Spleen (tissue), 11 donors: ENCODE results near the gene SEPTIN12. TPM values are rescaled to one million over a fixed set of nuclear protein-coding genes. Genes with fewer than 3 reads are reported as not detected.

Source experiments
- DNase-seq: peaks from one replicate; pipeline ENCODE4 v3.0.0-alpha.2; 2020
- H3K27ac ChIP-seq, 8 donors: fragments of 200-600 bp; sonication (generic) in 7 of 8; 1 replicate in 4 of 8; 2 replicates in 4 of 8; pipeline versions ENCODE4 v1.5.0 to v1.8.0; 2016 to 2021; ENCODE audit warnings: inconsistent platforms in 4 of 8, mild to moderate bottlenecking in 4 of 8, moderate library complexity in 1 of 8
- H3K27me3 ChIP-seq, 7 donors: fragments of 200-600 bp; sonication (generic) in 6 of 7; replicated peaks in 1 of 7; 1 replicate in 4 of 7; 2 replicates in 3 of 7; pipeline versions ENCODE4 v1.5.0 to v1.8.0; 2016 to 2021; ENCODE audit warnings: inconsistent platforms in 3 of 7, mild to moderate bottlenecking in 1 of 7
- H3K36me3 ChIP-seq, 6 donors: fragments of 200-600 bp; sonication (generic) in 5 of 6; 1 replicate in 4 of 6; 2 replicates in 2 of 6; pipeline versions ENCODE4 v1.5.0 to v1.8.0; 2016 to 2021; ENCODE audit warnings: inconsistent platforms in 2 of 6
- H3K4me1 ChIP-seq, 6 donors: fragments of 200-600 bp; sonication (generic) in 5 of 6; 1 replicate in 3 of 6; 2 replicates in 3 of 6; pipeline versions ENCODE4 v1.5.0 to v1.8.0; 2016 to 2021; ENCODE audit warnings: inconsistent platforms in 3 of 6
- H3K4me3 ChIP-seq, 8 donors: fragments of 200-600 bp; sonication (generic) in 7 of 8; 1 replicate in 4 of 8; 2 replicates in 4 of 8; pipeline versions ENCODE4 v1.5.0 to v1.8.0; 2016 to 2021; ENCODE audit warnings: inconsistent platforms in 4 of 8, mild to moderate bottlenecking in 4 of 8, moderate library complexity in 2 of 8
- H3K9me3 ChIP-seq, 8 donors: fragments of 200-600 bp; sonication (generic) in 7 of 8; 1 replicate in 4 of 8; 2 replicates in 4 of 8; pipeline versions ENCODE4 v1.5.0 to v1.8.0; 2016 to 2021; ENCODE audit warnings: inconsistent platforms in 4 of 8
- CTCF ChIP-seq, 11 experiments: fragments of 200-600 bp in 7 of 11; fragments of 450-650 bp in 4 of 11; sonication (generic) in 4 of 11; IDR thresholded peaks in 8 of 11; conservative IDR thresholded peaks in 3 of 11; 1 replicate in 7 of 11; 2 replicates in 4 of 11; pipeline versions ENCODE4 v1.4.0 to v1.8.0; 2016 to 2021; ENCODE audit warnings: antibody characterized with exemption in 11 of 11, inconsistent platforms in 4 of 11, mild to moderate bottlenecking in 1 of 11
- POLR2A ChIP-seq, 3 donors: fragments of 450-650 bp; IDR thresholded peaks; one replicate each; pipeline ENCODE4 v1.5.1; 2017; ENCODE audit warnings: antibody characterized with exemption in 3 of 3, mild to moderate bottlenecking in 1 of 3
- POLR2AphosphoS5 ChIP-seq, 3 donors: sonication (generic); formaldehyde crosslinking; IDR thresholded peaks; one replicate each; pipeline ENCODE4 v1.5.1; 2017; ENCODE audit warnings: antibody characterized with exemption in 3 of 3
- WGBS, 5 donors: extraction: QIAGEN DNeasy Blood & Tissue Kit in 3 of 5; methylation state at CpG; one replicate each; pipeline versions ENCODE4 v1.1.5 to v1.1.7; 2013 to 2018; 5-methylcytosine and 5-hydroxymethylcytosine counted together
- intact Hi-C: fragments of 100-400 bp; cut with DNase I; formaldehyde crosslinking; loops from one replicate; pipeline ENCODE4 v1.15.0; 2023; ENCODE audit warnings: low total_unique reads
- polyA plus RNA-seq, 3 donors: library from polyadenylated mRNA; stranded (reverse); fragments of 200-250 nt; gene quantifications; one replicate each; pipeline ENCODE4 v1.2.1, GENCODE V29; 2013
- total RNA-seq, 7 donors: library from RNA; depleted of rRNA in 3 of 7; stranded (reverse); fragments of >200 nt in 3 of 7; fragmentation: NEBNext Ultra II Directional in 4 of 7; extraction: Animal tissue kit (Norgen Biotek cat#: 25700) in 4 of 7; gene quantifications; one replicate each; pipeline versions ENCODE4 v1.1.0 to v1.2.1, GENCODE V29; 2016 to 2021
- donor health status: healthy with polysubstance abuse.
- donor health status: DM: no; HTN: no; CAD: no; lungs with moderate emphysema.
- donor health status: DM: no; HTN: no; CAD: no.
- donor health status: Bipolar disorder and iron deficiency.
- donor health status: healthy.
- donor health status: DM: no; HTN: no; CAD: no.
- donor health status: DM: yes; HTN: yes; CAD: no.

Gene SEPTIN12
- total and polyA plus RNA-seq, 10 donors, result 0.37 TPM; not detected in 9

- 54 to 82% (median 68%) methylated on average over 3 of the region's 3 CpGs for WGBS, 5 donors
- no peaks in the 10 kb centered on the region for H3K36me3 ChIP-seq
Observed at GRCh38 chr16:4771646-4772045, 16.5 kb downstream of the SEPTIN12 start.

GRCh38 chr16:4769306-4769638 lies 18.9 kb downstream of the SEPTIN12 start:
- Histone ChIP-seq H3K27ac (peak overlapping the region in 7 of 8 donors; percentile 68 to 95 (median 90)), H3K9me3 (no peaks in the 10 kb centered on the region), H3K36me3 (peaks cover 0 to 12% (median under 1%) of the 10 kb centered on the region in 6 donors), H3K4me1 (peaks cover 24 to 47% (median 40%) of the 10 kb centered on the region in 6 donors), H3K4me3 (peak overlapping the region in 7 of 8 donors; percentile 48 to 97 (median 85)), H3K27me3 (no peaks in the 10 kb centered on the region)
- no peak for DNase-seq
- intact Hi-C loops, result loop anchor here (5.0 kb wide), 1 partner anchor 33 kb away; the partner anchor contains the start of gene ROGDI
- WGBS, 5 donors, result 61 to 72% (median 68%) methylated on average over 7 of the region's 7 CpGs
- TF ChIP-seq POLR2A (IDR thresholded peaks at IDR 0.05), result no peak

More at GRCh38 chr16:4771646-4772045, 16.5 kb downstream of the SEPTIN12 start:
- TF ChIP-seq POLR2AphosphoS5 (IDR thresholded peaks at IDR 0.05), result no peak
- no peak for TF ChIP-seq POLR2A (IDR thresholded peaks at IDR 0.05)
- no peak for TF ChIP-seq CTCF (IDR thresholded peaks at IDR 0.05 in 8 of 11, conservative IDR thresholded peaks at IDR 0.05 in 3 of 11)
- Histone ChIP-seq H3K9me3 (no peaks in the 10 kb centered on the region), H3K27me3 (no peaks in the 10 kb centered on the region), H3K4me1 (peaks cover 10 to 25% (median 19%) of the 10 kb centered on the region in 6 donors), H3K4me3 (no peak overlapping the region), H3K27ac (no peak overlapping the region)
- no peak for DNase-seq
- intact Hi-C loops, result no loop called here

GRCh38 chr16:4768549-4769305 lies 19.4 kb downstream of the SEPTIN12 start:
- peaks cover 24 to 52% (median 45%) of the 10 kb centered on the region in 6 donors for H3K4me1 ChIP-seq
- 4 to 8% (median 5%) methylated on average over 35 to 48 of the region's 48 CpGs for WGBS, 5 donors
- peak in 1 of 3 donors; percentile 54 for TF ChIP-seq POLR2A (IDR thresholded peaks at IDR 0.05)
- peak; percentile 90 to 93 (median 92) for TF ChIP-seq POLR2AphosphoS5 (IDR thresholded peaks at IDR 0.05)
- peak in 1 of 11 experiments; percentile 25 for TF ChIP-seq CTCF (IDR thresholded peaks at IDR 0.05 in 8 of 11, conservative IDR thresholded peaks at IDR 0.05 in 3 of 11)
- no peaks in the 10 kb centered on the region for H3K9me3 ChIP-seq
- DNase-seq, result peak; percentile 96
- no peaks in the 10 kb centered on the region for H3K27me3 ChIP-seq
- peak overlapping the region; percentile 36 to 97 (median 74) for H3K4me3 ChIP-seq
- peak overlapping the region; percentile 53 to 95 (median 88) for H3K27ac ChIP-seq
- peaks cover 0 to 18% (median 5%) of the 10 kb centered on the region in 6 donors for H3K36me3 ChIP-seq
- intact Hi-C loops, result loop anchor here (5.0 kb wide), 1 partner anchor 34 kb away; the partner anchor contains the start of gene ROGDI

- Histone ChIP-seq H3K27me3 (no peaks in the 10 kb centered on the region), H3K27ac (peak overlapping the region; percentile 53 to 95 (median 88)), H3K36me3 (peaks cover 0 to 25% (median 11%) of the 10 kb centered on the region in 6 donors), H3K4me1 (peaks cover 24 to 59% (median 49%) of the 10 kb centered on the region in 6 donors), H3K9me3 (no peaks in the 10 kb centered on the region), H3K4me3 (peak overlapping the region; percentile 36 to 99 (median 89))
- TF ChIP-seq CTCF (IDR thresholded peaks at IDR 0.05 in 8 of 11, conservative IDR thresholded peaks at IDR 0.05 in 3 of 11) (no peak), POLR2A (IDR thresholded peaks at IDR 0.05) (no peak), POLR2AphosphoS5 (IDR thresholded peaks at IDR 0.05) (no peak)
- DNase-seq, result no peak
- 41 to 50% (median 47%) methylated on average over 17 of the region's 17 CpGs for WGBS, 5 donors
- intact Hi-C loops, result loop anchor here (5.0 kb wide), 1 partner anchor 34 kb away; the partner anchor contains the start of gene ROGDI
Observed at GRCh38 chr16:4767872-4768548, 20.1 kb downstream of the SEPTIN12 start.
